ENCODE results near the gene MARK3. TPM values are rescaled to one million over a fixed set of nuclear protein-coding genes. Genes with fewer than 3 reads are reported as not detected.

Gene MARK3
- total and polyA plus RNA-seq, 8 donors, result 52.6 to 157 (median 95.0) TPM

DNA sequence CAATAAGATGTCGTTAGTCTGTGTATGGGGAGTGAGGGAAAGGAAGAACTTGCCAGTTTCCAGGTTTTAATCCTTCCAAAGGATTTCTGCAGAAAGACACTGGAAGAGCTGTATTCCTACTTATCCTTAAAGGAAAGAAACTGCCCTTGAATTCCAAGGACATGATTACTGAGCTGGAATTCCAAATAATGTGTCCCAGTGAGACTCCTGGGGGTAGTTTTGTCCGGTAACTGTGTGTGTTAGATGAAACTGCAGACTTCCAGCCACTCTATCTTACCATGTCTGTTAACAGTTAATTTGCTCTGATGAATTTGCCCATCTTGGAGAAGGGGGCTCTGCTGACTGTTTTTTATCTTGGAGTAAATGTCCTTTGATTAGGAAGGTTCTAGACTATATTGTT lies 104.4 kb downstream of the MARK3 start:
- Histone ChIP-seq H3K27me3 (no peaks in the 10 kb centered on the region), H3K4me1 (peaks cover 0 to 4% (median 2%) of the 10 kb centered on the region in 4 donors), H3K4me3 (no peak overlapping the region), H3K27ac (no peak overlapping the region), H3K36me3 (peaks cover 32 to 92% (median 89%) of the 10 kb centered on the region in 4 donors), H3K9me3 (no peaks in the 10 kb centered on the region)
- intact Hi-C loops (cut with DNase I; ENCODE audit: low total_unique reads), result loop anchor here (10.0 kb wide), 1 partner anchor 55 kb away; no protein-coding TSS in a partner anchor
- DNase-seq, result no peak
- WGBS, 5 donors, result 89 to 97% (median 90%) methylated on average over 2 of the region's 2 CpGs
- no peak for TF ChIP-seq POLR2AphosphoS5 (IDR thresholded peaks at IDR 0.05)
- TF ChIP-seq, protein P1, sequence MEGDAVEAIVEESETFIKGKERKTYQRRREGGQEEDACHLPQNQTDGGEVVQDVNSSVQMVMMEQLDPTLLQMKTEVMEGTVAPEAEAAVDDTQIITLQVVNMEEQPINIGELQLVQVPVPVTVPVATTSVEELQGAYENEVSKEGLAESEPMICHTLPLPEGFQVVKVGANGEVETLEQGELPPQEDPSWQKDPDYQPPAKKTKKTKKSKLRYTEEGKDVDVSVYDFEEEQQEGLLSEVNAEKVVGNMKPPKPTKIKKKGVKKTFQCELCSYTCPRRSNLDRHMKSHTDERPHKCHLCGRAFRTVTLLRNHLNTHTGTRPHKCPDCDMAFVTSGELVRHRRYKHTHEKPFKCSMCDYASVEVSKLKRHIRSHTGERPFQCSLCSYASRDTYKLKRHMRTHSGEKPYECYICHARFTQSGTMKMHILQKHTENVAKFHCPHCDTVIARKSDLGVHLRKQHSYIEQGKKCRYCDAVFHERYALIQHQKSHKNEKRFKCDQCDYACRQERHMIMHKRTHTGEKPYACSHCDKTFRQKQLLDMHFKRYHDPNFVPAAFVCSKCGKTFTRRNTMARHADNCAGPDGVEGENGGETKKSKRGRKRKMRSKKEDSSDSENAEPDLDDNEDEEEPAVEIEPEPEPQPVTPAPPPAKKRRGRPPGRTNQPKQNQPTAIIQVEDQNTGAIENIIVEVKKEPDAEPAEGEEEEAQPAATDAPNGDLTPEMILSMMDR (IDR thresholded peaks at IDR 0.05), result no peak
- TF ChIP-seq EP300 (IDR thresholded peaks at IDR 0.05), result no peak
- no peak for TF ChIP-seq POLR2A (IDR thresholded peaks at IDR 0.05)

DNA sequence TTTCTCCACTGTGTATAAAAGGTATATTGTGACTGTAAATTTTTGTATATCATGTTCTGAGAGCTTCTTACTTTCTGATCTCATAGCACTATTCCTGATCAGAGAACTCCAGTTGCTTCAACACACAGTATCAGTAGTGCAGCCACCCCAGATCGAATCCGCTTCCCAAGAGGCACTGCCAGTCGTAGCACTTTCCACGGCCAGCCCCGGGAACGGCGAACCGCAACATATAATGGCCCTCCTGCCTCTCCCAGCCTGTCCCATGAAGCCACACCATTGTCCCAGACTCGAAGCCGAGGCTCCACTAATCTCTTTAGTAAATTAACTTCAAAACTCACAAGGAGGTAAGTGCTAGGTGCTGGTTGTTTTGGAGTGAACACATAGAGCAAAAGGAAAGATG lies 106.5 kb downstream of the MARK3 start:
- TF ChIP-seq EP300 (IDR thresholded peaks at IDR 0.05), result no peak
- no peak for TF ChIP-seq POLR2AphosphoS5 (IDR thresholded peaks at IDR 0.05)
- no peak for TF ChIP-seq POLR2A (IDR thresholded peaks at IDR 0.05)
- TF ChIP-seq, protein P1 (IDR thresholded peaks at IDR 0.05), result no peak
- intact Hi-C loops (cut with DNase I; ENCODE audit: low total_unique reads), result loop anchor here (10.0 kb wide), 1 partner anchor 53 kb away; no protein-coding TSS in a partner anchor
- no peak for DNase-seq
- no peaks in the 10 kb centered on the region for H3K27me3 ChIP-seq
- H3K4me3 ChIP-seq, result no peak overlapping the region
- H3K9me3 ChIP-seq, result no peaks in the 10 kb centered on the region
- 88 to 93% (median 89%) methylated on average over 10 of the region's 10 CpGs for WGBS, 5 donors
- no peak overlapping the region for H3K27ac ChIP-seq
- H3K36me3 ChIP-seq, result peaks cover 40 to 99% (median 98%) of the 10 kb centered on the region in 4 donors
- H3K4me1 ChIP-seq, result no peaks in the 10 kb centered on the region

DNA sequence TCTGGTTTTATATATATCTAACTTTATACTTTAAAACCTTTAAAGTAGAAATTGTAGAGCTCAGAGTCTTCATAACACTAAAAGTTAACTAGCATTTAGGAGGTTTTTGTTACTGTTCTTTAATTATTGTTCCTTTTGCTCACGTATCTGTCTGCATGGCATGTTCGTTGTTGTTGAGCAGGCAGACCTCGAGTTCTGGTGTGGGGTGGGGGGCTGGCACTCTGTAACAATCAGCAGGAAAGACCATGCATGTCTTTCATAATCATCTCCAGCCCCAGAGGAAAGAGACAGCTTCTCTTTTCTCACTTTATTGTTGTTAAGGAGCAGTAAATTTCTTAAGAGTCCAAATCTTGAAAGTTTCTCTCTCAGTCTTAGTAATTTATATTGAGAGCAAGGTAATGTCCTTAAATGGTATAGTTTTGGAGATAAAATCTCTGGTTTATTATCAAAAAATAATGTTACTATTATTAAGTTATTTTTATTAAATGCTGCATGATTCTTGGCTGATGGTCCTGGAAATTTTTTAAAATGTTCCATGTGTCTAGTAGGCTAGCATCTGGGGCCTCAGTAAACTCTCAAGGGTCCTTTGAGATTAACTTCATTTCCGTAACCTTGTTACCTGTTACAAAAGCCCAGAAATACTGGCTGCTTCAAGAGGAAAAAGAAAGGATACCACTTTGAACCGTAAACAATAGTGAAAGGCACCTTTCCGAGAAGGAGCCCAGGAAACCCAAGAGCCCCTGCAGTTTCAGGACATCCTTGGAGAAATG lies 107.1 kb downstream of the MARK3 start:
- Histone ChIP-seq H3K4me1 (no peaks in the 10 kb centered on the region), H3K27ac (no peak overlapping the region), H3K27me3 (no peaks in the 10 kb centered on the region), H3K36me3 (peaks cover 40 to 100% (median 97%) of the 10 kb centered on the region in 4 donors), H3K4me3 (no peak overlapping the region), H3K9me3 (no peaks in the 10 kb centered on the region)
- WGBS, 5 donors, result 72 to 87% (median 83%) methylated on average over 6 of the region's 6 CpGs
- TF ChIP-seq POLR2AphosphoS5 (IDR thresholded peaks at IDR 0.05), result no peak
- no peak for TF ChIP-seq EP300 (IDR thresholded peaks at IDR 0.05)
- DNase-seq, result no peak
- intact Hi-C loops (cut with DNase I; ENCODE audit: low total_unique reads), result loop anchor here (10.0 kb wide), 1 partner anchor 52 kb away; no protein-coding TSS in a partner anchor

DNA sequence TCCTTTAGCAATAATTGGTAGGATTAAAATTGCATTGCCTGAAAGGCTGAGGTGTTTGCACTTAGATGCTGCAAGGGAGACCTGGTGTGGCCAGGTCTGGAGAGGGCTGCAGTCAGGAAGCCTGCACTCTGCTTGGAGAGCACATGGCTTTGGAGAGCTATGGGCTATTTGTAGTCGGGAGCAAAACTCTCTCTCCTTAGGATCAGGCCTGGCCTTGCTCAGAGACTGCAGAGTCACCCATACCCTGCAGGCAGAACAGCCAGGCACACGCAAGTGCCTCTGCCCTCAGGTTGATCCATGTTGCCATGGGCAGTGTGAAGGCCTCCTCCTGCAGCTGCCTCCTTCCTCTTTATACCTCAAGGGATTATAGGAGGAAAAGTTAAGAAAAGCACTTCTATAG lies 110.6 kb downstream of the MARK3 start:
- WGBS, 5 donors, result 68 to 89% (median 73%) methylated on average over 2 of the region's 2 CpGs
- peaks cover 31 to 97% (median 92%) of the 10 kb centered on the region in 4 donors for H3K36me3 ChIP-seq
- no peaks in the 10 kb centered on the region for H3K9me3 ChIP-seq
- no peak for TF ChIP-seq POLR2AphosphoS5 (IDR thresholded peaks at IDR 0.05)
- TF ChIP-seq, protein P1 (IDR thresholded peaks at IDR 0.05), result no peak
- TF ChIP-seq EP300 (IDR thresholded peaks at IDR 0.05), result no peak
- TF ChIP-seq POLR2A (IDR thresholded peaks at IDR 0.05), result no peak
- no peak overlapping the region for H3K27ac ChIP-seq
- intact Hi-C loops (cut with DNase I; ENCODE audit: low total_unique reads), result loop anchor here (10.0 kb wide), 1 partner anchor 49 kb away; no protein-coding TSS in a partner anchor
- H3K27me3 ChIP-seq, result no peaks in the 10 kb centered on the region
- no peak overlapping the region for H3K4me3 ChIP-seq
- no peak for DNase-seq
- peaks cover 0 to 12% (median 6%) of the 10 kb centered on the region in 4 donors for H3K4me1 ChIP-seq
